ENCODE data around the gene NAB1. TPM values are rescaled to one million over a fixed set of nuclear protein-coding genes. Genes with fewer than 3 reads are reported as not detected.
A peak's percentile ranks its signal among the peaks of the same experiment; 100 is the strongest.

NAB1 gene
- total RNA-seq, 1 experiment from 2014 or later = 40.2 TPM

DNA sequence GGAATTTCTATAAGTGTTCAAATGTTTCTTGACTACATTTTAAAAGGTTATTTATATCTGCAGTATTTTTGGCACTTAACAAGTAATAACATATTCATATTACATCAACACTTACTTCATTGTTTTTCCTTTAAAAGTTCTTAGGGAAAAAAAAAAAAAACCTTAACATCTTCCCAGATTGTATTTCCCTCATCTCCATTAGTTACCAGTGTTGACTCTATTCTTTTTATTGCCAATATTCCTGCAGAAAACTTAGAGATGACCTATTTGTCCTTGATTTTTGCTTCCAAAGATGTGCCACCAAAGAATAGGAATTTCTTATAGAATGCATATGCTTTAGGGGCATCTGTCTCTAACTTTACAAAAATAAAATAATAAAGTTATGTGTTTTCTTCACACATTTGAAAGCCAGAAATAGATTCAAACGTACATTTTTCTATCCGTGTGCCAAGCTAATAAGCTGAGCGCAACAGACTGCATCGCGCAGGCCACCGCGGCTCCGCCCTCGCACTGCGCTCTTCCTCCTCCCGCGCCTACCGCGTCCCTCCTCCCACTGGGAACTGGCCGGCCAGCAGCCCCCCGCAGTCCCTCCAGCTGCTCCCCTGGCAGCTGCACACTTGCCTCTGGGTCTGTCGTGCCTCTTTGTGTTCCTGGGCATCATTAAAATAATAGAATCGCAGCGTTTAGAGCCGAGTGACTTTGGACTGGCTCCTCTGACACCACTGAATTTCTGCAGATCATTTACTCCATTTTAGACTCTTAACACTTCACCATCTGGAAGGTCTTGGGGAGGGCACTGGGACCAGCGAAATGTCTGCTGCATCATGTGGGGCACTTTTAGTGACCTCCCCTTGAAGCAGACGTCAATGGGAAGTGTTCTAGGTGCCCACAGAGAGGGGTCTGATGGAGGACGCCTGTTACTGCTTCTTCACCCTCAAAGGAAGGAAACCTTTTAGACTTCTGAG lies 21.2 kb upstream of the NAB1 start:
- H3K36me3 ChIP-seq (ENCODE audit: control insufficient read depth, insufficient read depth, low read length) = no peaks in the 10 kb centered on the region
- no peaks in the 10 kb centered on the region for H3K27me3 ChIP-seq (ENCODE audit: control insufficient read depth, insufficient read depth, low read length)
- TF ChIP-seq TCF7L2 (IDR thresholded peaks at IDR 0.05; ENCODE audit: low read depth, low read length) (no peak), POLR2AphosphoS5 (IDR thresholded peaks at IDR 0.05; ENCODE audit: low read depth, low read length) (no peak), SIN3A (IDR thresholded peaks at IDR 0.05; ENCODE audit: borderline replicate concordance, insufficient read depth, low read depth, low read length) (no peak)
- TF ChIP-seq, protein P1, sequence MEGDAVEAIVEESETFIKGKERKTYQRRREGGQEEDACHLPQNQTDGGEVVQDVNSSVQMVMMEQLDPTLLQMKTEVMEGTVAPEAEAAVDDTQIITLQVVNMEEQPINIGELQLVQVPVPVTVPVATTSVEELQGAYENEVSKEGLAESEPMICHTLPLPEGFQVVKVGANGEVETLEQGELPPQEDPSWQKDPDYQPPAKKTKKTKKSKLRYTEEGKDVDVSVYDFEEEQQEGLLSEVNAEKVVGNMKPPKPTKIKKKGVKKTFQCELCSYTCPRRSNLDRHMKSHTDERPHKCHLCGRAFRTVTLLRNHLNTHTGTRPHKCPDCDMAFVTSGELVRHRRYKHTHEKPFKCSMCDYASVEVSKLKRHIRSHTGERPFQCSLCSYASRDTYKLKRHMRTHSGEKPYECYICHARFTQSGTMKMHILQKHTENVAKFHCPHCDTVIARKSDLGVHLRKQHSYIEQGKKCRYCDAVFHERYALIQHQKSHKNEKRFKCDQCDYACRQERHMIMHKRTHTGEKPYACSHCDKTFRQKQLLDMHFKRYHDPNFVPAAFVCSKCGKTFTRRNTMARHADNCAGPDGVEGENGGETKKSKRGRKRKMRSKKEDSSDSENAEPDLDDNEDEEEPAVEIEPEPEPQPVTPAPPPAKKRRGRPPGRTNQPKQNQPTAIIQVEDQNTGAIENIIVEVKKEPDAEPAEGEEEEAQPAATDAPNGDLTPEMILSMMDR (IDR thresholded peaks at IDR 0.05) = no peak
- TF ChIP-seq, protein P2, sequence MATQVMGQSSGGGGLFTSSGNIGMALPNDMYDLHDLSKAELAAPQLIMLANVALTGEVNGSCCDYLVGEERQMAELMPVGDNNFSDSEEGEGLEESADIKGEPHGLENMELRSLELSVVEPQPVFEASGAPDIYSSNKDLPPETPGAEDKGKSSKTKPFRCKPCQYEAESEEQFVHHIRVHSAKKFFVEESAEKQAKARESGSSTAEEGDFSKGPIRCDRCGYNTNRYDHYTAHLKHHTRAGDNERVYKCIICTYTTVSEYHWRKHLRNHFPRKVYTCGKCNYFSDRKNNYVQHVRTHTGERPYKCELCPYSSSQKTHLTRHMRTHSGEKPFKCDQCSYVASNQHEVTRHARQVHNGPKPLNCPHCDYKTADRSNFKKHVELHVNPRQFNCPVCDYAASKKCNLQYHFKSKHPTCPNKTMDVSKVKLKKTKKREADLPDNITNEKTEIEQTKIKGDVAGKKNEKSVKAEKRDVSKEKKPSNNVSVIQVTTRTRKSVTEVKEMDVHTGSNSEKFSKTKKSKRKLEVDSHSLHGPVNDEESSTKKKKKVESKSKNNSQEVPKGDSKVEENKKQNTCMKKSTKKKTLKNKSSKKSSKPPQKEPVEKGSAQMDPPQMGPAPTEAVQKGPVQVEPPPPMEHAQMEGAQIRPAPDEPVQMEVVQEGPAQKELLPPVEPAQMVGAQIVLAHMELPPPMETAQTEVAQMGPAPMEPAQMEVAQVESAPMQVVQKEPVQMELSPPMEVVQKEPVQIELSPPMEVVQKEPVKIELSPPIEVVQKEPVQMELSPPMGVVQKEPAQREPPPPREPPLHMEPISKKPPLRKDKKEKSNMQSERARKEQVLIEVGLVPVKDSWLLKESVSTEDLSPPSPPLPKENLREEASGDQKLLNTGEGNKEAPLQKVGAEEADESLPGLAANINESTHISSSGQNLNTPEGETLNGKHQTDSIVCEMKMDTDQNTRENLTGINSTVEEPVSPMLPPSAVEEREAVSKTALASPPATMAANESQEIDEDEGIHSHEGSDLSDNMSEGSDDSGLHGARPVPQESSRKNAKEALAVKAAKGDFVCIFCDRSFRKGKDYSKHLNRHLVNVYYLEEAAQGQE (IDR thresholded peaks at IDR 0.05; ENCODE audit: insufficient read depth in 1 of 2, low read depth in 2 of 2, low read length in 1 of 2) = no peak
- CTCF ChIA-PET = no interaction called here
- intact Hi-C loops (cut with micrococcal nuclease; ENCODE audit: unreplicated experiment) = no loop called here
- H3K27ac ChIP-seq (ENCODE audit: low read length) = peak overlapping the region; percentile 46
- no TSS peak for BruUV-seq (replicated peaks)
- ATAC-seq (peak; percentile 95), DNase-seq (ENCODE audit: low read depth, low spot score) (no peak)
- POLR2A ChIA-PET = no interaction called here
- H3K4me3 ChIP-seq (ENCODE audit: low read depth in 2 of 2, low read length in 2 of 2) = peak overlapping the region; percentile 39 to 60
- peaks cover 6% of the 10 kb centered on the region; the same call in 1 of the 2 replicates for H3K4me1 ChIP-seq (ENCODE audit: control insufficient read depth, insufficient read depth, low read length)
- in situ Hi-C loops (cut with HindIII; ENCODE audit: low pct_unique_long_range_greater_than_20kb, low sequenced_read_pairs) = no loop called here
- H3K9me3 ChIP-seq (ENCODE audit: control insufficient read depth, insufficient read depth, low read depth, low read length) = no peaks in the 10 kb centered on the region

DNA sequence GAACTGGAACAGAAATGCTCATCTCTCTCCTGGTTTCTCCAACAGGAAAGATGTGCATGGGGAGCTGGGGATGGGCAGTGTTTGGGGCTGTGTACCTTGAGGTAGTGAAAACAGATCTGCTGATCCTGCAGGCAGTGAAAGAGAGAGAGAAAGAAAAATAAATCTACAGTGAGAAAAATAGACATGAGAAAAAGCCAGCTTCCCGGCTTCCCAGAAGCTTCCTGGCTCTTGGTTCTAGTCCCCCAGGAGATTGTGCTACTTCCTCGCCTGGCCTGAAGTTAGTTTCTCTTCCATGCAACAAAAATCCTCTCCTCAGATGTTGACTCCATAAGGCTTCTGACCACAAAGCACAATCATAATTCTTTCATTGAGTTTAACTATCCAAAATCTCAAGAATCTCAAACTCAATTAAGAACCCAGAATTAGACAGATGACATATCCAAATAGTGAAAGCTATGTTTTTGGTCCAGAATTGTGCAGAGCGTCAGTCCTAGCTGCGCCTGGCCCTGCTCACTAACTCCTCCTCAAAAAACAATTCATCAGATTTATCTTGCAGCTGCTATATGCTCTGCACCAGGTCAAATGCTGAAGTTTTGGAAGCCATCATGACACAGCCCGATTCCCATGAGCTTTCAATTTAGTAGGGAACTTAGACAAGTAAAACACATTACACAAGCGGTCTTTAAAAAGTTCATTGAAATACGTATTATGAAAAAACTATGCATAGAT lies 20.1 kb upstream of the NAB1 start:
- intact Hi-C loops (cut with micrococcal nuclease; ENCODE audit: unreplicated experiment) = no loop called here
- ATAC-seq = no peak; the same call in 1 of the 2 replicates
- POLR2A ChIA-PET = no interaction called here
- DNase-seq (ENCODE audit: low read depth, low spot score) = no peak
- CTCF ChIA-PET = no interaction called here
- no TSS peak for BruUV-seq (replicated peaks)
- no peaks in the 10 kb centered on the region for H3K9me3 ChIP-seq (ENCODE audit: control insufficient read depth, insufficient read depth, low read depth, low read length)
- no peak overlapping the region for H3K27ac ChIP-seq (ENCODE audit: low read length)
- peaks cover 6% of the 10 kb centered on the region; the same call in 1 of the 2 replicates for H3K4me1 ChIP-seq (ENCODE audit: control insufficient read depth, insufficient read depth, low read length)
- no peak overlapping the region for H3K4me3 ChIP-seq (ENCODE audit: low read depth in 2 of 2, low read length in 2 of 2)
- H3K27me3 ChIP-seq (ENCODE audit: control insufficient read depth, insufficient read depth, low read length) = no peaks in the 10 kb centered on the region
- no peak for TF ChIP-seq TCF7L2 (IDR thresholded peaks at IDR 0.05; ENCODE audit: low read depth, low read length)
- in situ Hi-C loops (cut with HindIII; ENCODE audit: low pct_unique_long_range_greater_than_20kb, low sequenced_read_pairs) = no loop called here
- H3K36me3 ChIP-seq (ENCODE audit: control insufficient read depth, insufficient read depth, low read length) = no peaks in the 10 kb centered on the region

Data from Panc1 (cell line).